ENCODE measurements around the gene PPP1R9B. TPM values are rescaled to one million over a fixed set of nuclear protein-coding genes. Genes with fewer than 3 reads are reported as not detected.

PPP1R9B gene
- total and polyA plus RNA-seq, 2 of the 8 experiments (the other 6 are each of a cell fraction or from before 2014, with no cell fraction given): 5.2 to 13.1 TPM

DNA sequence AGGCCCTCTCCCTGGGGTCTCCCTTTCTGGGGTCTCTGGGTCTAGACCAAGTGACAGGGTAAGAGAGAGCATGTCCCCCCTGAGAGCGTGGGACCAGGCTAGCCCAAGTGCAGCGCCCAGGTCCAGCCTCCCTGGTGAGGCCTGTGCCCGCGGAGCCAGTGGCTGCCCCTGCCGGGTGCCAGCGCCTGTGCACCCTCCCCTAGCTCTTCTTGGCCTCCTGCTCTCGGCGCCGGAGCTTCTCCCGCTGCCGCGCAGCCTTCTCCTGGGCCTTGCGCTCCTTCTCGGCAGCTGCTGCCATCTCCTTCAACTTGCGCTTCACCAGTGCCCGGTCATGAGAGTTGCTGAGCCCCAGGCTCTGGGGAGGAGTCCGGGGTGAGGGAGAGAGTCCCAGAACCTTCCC, 37.8 kb downstream of the PPP1R9B start:
- Histone ChIP-seq H4K91ac (replicated peaks; ENCODE audit: insufficient read length, low read length) (no peak overlapping the region), H2AFZ (ENCODE audit: low read length) (no peak overlapping the region), H3K79me1 (ENCODE audit: low read depth, low read length) (no peaks in the 10 kb centered on the region), H3K36me3 (ENCODE audit: control insufficient read depth in 2 of 4, insufficient read depth in 4 of 4, low read length in 3 of 4) (no peaks in the 10 kb centered on the region; a peak in 2 of 8 replicates), H3K14ac (ENCODE audit: insufficient read length) (no peak overlapping the region), H3K18ac (ENCODE audit: extremely low read depth, low read length) (no peak overlapping the region), H3K23ac (ENCODE audit: insufficient read length) (no peak overlapping the region), H3K4me1 (replicated peaks in 1 of 4; ENCODE audit: control insufficient read depth in 3 of 4, insufficient read depth in 4 of 4, low read length in 3 of 4) (peaks cover 6 to 13% (median 10%) of the 10 kb centered on the region in 4 experiments), H3K4me3 (ENCODE audit: extremely low read depth in 1 of 4, insufficient read depth in 2 of 4, low read depth in 3 of 4, low read length in 4 of 4) (no peak overlapping the region), H4K20me1 (replicated peaks in 1 of 2; ENCODE audit: control insufficient read depth in 1 of 2, insufficient read depth in 2 of 2, low read length in 2 of 2) (peaks cover 0 to 2% of the 10 kb centered on the region in 2 experiments), H4K8ac (ENCODE audit: extremely low read depth, insufficient read depth, low read length) (no peak overlapping the region), H3K9ac (replicated peaks in 1 of 4; ENCODE audit: extremely low read depth in 1 of 4, low read depth in 3 of 4, low read length in 3 of 4) (no peak overlapping the region), H3K27me3 (replicated peaks in 1 of 4; ENCODE audit: control insufficient read depth in 3 of 4, extremely low read depth in 1 of 4, insufficient read depth in 3 of 4, low read length in 3 of 4) (peaks cover 0 to 2% (median under 1%) of the 10 kb centered on the region in 4 experiments; a peak in 2 of 7 replicates), H3K9me3 (ENCODE audit: insufficient read depth in 2 of 2, low read depth in 1 of 2, low read length in 1 of 2) (no peaks in the 10 kb centered on the region), H3K79me2 (ENCODE audit: control insufficient read depth in 1 of 2, insufficient read depth in 2 of 2, low read length in 2 of 2) (no peaks in the 10 kb centered on the region), H2BK15ac (ENCODE audit: low read length) (0 out of 2 replicates have a peak overlapping the region, but pooled peaks have one; percentile 81), H2AK5ac (ENCODE audit: low read depth, low read length) (no peak overlapping the region), H3K4me2 (ENCODE audit: insufficient read depth in 1 of 2, low read depth in 2 of 2, low read length in 2 of 2) (no peak overlapping the region), H2BK5ac (ENCODE audit: low read depth, low read length) (no peak overlapping the region), H3K56ac (replicated peaks; ENCODE audit: insufficient read length, low read depth, low read length) (no peak overlapping the region), H3K23me2 (ENCODE audit: low read depth, low read length) (peaks cover 2% of the 10 kb centered on the region; the same call in 1 of the 2 replicates), H2BK12ac (ENCODE audit: low read depth, low read length) (no peak overlapping the region), H3K27ac (ENCODE audit: low read depth, low read length) (no peak overlapping the region), H2BK120ac (replicated peaks; ENCODE audit: low read depth, low read length) (no peak overlapping the region), H2BK20ac (ENCODE audit: low read length) (no peak overlapping the region), H3K4ac (replicated peaks; ENCODE audit: insufficient read length, low read depth, low read length) (no peak overlapping the region), H4K5ac (ENCODE audit: insufficient read length, low read depth, low read length) (no peak overlapping the region)
- FAIRE-seq (no peak), DNase-seq (ENCODE audit: low read depth in 1 of 2, low spot score in 2 of 2) (no peak)
- 94% methylated on average over 17 of the region's 17 CpGs; no CpG with 5 or more reads in 1 of the 2 experiments for WGBS, 2 experiments (ENCODE audit: extremely low coverage in 1 of 2, insufficient coverage in 1 of 2, insufficient read length in 1 of 2, insufficient replicate concordance in 2 of 2, low coverage in 1 of 2, low lambda C conversion rate in 2 of 2, missing lambda C conversion rate in 1 of 2)
- POLR2A ChIA-PET (ENCODE audit: partially characterized antibody): interaction anchor here (0.6 to 1.6 kb wide), 4 partner anchors 9 to 226 kb away, joined by 3 to 5 read pairs (median 4); no protein-coding TSS in a partner anchor
- CTCF ChIA-PET (ENCODE audit: partially characterized antibody): interaction anchor here (0.6 to 23.0 kb wide), 13 partner anchors 12 to 222 kb away, joined by 3 to 412 read pairs (median 4); partner anchors contain the start of genes DLX3, PDK2 and PPP1R9B
- TF ChIP-seq KDM4A (IDR thresholded peaks at IDR 0.05; ENCODE audit: low read depth, low read length, severe bottlenecking): no peak
- TF ChIP-seq NANOG (IDR thresholded peaks at IDR 0.05; ENCODE audit: insufficient read depth, low read depth, low read length, poor library complexity, severe bottlenecking): no peak
- no peak for TF ChIP-seq JUN (IDR thresholded peaks at IDR 0.05; ENCODE audit: low read depth, low read length)
